ENCODE measurements around the gene OR10J1. TPM values are rescaled to one million over a fixed set of nuclear protein-coding genes. Genes with fewer than 3 reads are reported as not detected.

The OR10J1 gene, protein sequence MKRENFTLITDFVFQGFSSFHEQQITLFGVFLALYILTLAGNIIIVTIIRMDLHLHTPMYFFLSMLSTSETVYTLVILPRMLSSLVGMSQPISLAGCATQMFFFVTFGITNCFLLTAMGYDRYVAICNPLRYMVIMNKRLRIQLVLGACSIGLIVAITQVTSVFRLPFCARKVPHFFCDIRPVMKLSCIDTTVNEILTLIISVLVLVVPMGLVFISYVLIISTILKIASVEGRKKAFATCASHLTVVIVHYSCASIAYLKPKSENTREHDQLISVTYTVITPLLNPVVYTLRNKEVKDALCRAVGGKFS
- not detected in 2 replicates for total RNA-seq (2021; fragmentation: NEBNext Ultra II Directional; extraction: Animal tissue kit (Norgen Biotek cat#: 25700))
- not detected in 2 replicates for polyA plus RNA-seq (2011; rRNA removed)
- polyA plus RNA-seq (2011; cell fraction: cytosol; rRNA removed) = not detected
- not detected for polyA plus RNA-seq (2011; cell fraction: nucleus; rRNA removed)
- polyA plus RNA-seq (2012, experiment 1 of 2) = not detected in 4 replicates
- polyA plus RNA-seq (2012, experiment 2 of 2) = not detected
- not detected for polyA plus RNA-seq (2013, experiment 1 of 2)
- not detected for polyA plus RNA-seq (2013, experiment 2 of 2)
- not detected in 2 replicates for polyA minus RNA-seq (2011; rRNA and poly(A)+ RNA removed)
- not detected for polyA minus RNA-seq (2011; cell fraction: cytosol; rRNA and poly(A)+ RNA removed)
- polyA minus RNA-seq (2011; cell fraction: nucleus; rRNA and poly(A)+ RNA removed) = not detected
- long read RNA-seq, experiment 1 = 0 reads
- long read RNA-seq, experiment 2 = 0 reads

DNA sequence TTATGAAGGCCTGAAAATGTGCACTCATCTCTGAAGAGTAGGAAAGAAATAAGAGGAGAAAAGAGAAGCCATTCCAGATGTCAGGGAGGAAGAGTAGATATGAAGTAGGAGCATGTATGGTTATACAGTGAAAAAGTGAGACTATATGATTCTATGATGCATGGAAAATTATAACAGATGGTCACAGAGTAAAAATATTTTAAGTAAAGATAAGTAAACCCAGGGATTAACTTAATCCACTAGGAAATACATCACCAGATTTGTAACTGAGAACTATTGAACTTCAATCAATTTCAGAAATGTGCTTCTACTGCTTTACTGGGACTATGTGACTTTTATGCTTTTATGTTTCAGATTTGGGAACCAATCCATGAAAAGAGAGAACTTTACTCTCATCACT is at the start of gene OR10J1:
Gene OR10J1 (plus strand): TSS at position 301 of the 400 bp plus-strand sequence. CDS start 70 bp downstream, at position 371.
- FAIRE-seq (no peak), DNase-seq (ENCODE audit: low read depth in 1 of 2, low spot score in 2 of 2) (no peak)
- Histone ChIP-seq H3K23me2 (ENCODE audit: low read depth, low read length) (no peaks in the 10 kb centered on the region), H3K4me3 (ENCODE audit: extremely low read depth in 1 of 4, insufficient read depth in 2 of 4, low read depth in 3 of 4, low read length in 4 of 4) (no peak within 1 kb of the TSS), H3K18ac (ENCODE audit: extremely low read depth, low read length) (no peak within 1 kb of the TSS), H3K56ac (replicated peaks; ENCODE audit: insufficient read length, low read depth, low read length) (no peak within 1 kb of the TSS), H2BK15ac (ENCODE audit: low read length) (no peak within 1 kb of the TSS), H4K5ac (ENCODE audit: insufficient read length, low read depth, low read length) (no peak within 1 kb of the TSS), H2BK20ac (ENCODE audit: low read length) (no peak within 1 kb of the TSS), H4K20me1 (replicated peaks in 1 of 2; ENCODE audit: control insufficient read depth in 1 of 2, insufficient read depth in 2 of 2, low read length in 2 of 2) (no peaks in the 10 kb centered on the region), H3K4ac (replicated peaks; ENCODE audit: insufficient read length, low read depth, low read length) (no peak within 1 kb of the TSS), H3K79me2 (ENCODE audit: control insufficient read depth in 1 of 2, insufficient read depth in 2 of 2, low read length in 2 of 2) (no peaks in the 10 kb centered on the region), H3K27ac (ENCODE audit: low read depth, low read length) (no peak within 1 kb of the TSS), H3K4me2 (ENCODE audit: insufficient read depth in 1 of 2, low read depth in 2 of 2, low read length in 2 of 2) (no peak within 1 kb of the TSS), H3K9ac (replicated peaks in 1 of 4; ENCODE audit: extremely low read depth in 1 of 4, low read depth in 3 of 4, low read length in 3 of 4) (no peak within 1 kb of the TSS), H3K14ac (ENCODE audit: insufficient read length) (no peak within 1 kb of the TSS), H3K36me3 (ENCODE audit: control insufficient read depth in 2 of 4, insufficient read depth in 4 of 4, low read length in 3 of 4) (no peaks in the 10 kb centered on the region), H2BK120ac (replicated peaks; ENCODE audit: low read depth, low read length) (no peak within 1 kb of the TSS), H3K79me1 (ENCODE audit: low read depth, low read length) (no peaks in the 10 kb centered on the region), H2BK12ac (ENCODE audit: low read depth, low read length) (no peak within 1 kb of the TSS), H2AFZ (ENCODE audit: low read length) (no peak within 1 kb of the TSS), H3K27me3 (replicated peaks in 1 of 4; ENCODE audit: control insufficient read depth in 3 of 4, extremely low read depth in 1 of 4, insufficient read depth in 3 of 4, low read length in 3 of 4) (no peaks in the 10 kb centered on the region), H3K23ac (ENCODE audit: insufficient read length) (no peak within 1 kb of the TSS), H3K9me3 (ENCODE audit: insufficient read depth in 2 of 2, low read depth in 1 of 2, low read length in 1 of 2) (peaks cover 65 to 78% of the 10 kb centered on the region in 2 experiments), H3K4me1 (replicated peaks in 1 of 4; ENCODE audit: control insufficient read depth in 3 of 4, insufficient read depth in 4 of 4, low read length in 3 of 4) (no peaks in the 10 kb centered on the region), H2BK5ac (ENCODE audit: low read depth, low read length) (no peak within 1 kb of the TSS), H2AK5ac (ENCODE audit: low read depth, low read length) (no peak within 1 kb of the TSS), H4K8ac (ENCODE audit: extremely low read depth, insufficient read depth, low read length) (no peak within 1 kb of the TSS), H4K91ac (replicated peaks; ENCODE audit: insufficient read length, low read length) (no peak within 1 kb of the TSS)
- ChIA-PET POLR2A (ENCODE audit: partially characterized antibody) (no interaction called here), CTCF (ENCODE audit: partially characterized antibody) (no interaction called here)
- TF ChIP-seq POU5F1 (IDR thresholded peaks at IDR 0.05; ENCODE audit: low read depth, low read length) (no peak), CHD2 (IDR thresholded peaks at IDR 0.05; ENCODE audit: low read length) (no peak), CHD1 (IDR thresholded peaks at IDR 0.05; ENCODE audit: low read depth, low read length) (no peak)
